Measurements from ENCODE around the gene ALG11. TPM values are rescaled to one million over a fixed set of nuclear protein-coding genes. Genes with fewer than 3 reads are reported as not detected.
"Not testable (repeated sequence)": the region's sequence is repeated elsewhere in the genome, so short reads cannot be mapped to it uniquely, and the experiment has no call there.

Gene ALG11
- total RNA-seq, 1 donor from 2014 or later: 36.9 TPM

DNA sequence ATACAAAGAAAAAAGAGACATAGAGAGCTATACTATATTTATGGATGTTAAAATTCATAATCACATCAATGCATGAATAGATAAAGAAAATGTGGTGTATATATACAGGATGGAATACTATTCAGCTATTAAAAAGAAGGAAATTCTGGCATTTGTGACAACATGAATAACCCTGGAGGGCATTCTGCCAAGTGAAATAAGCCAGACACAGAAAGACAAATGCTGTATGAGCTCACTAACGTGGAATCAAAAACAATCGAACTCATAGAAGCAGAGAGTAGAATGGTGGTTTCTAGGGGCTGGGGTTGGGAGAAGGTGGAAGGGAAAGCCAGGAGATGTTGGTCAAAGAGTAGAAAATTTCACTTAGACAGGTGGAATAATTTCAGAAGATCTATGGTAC, 36.3 kb downstream of the ALG11 start:
- intact Hi-C loops (cut with micrococcal nuclease): no loop called here
- DNase-seq (no peak), ATAC-seq (ENCODE audit: low read depth) (no peak)
- Mint-ChIP-seq H3K36me3 (ENCODE audit: low read depth) (no peaks in the 10 kb centered on the region), H3K27ac (no peak overlapping the region), H3K27me3 (peaks cover 4% of the 10 kb centered on the region), H3K9me3 (peaks cover 10% of the 10 kb centered on the region), H3K4me3 (no peak overlapping the region), H3K4me1 (no peaks in the 10 kb centered on the region)
- ChIA-PET POLR2A (no interaction called here), CTCF (no interaction called here)
- TF ChIP-seq, protein P1, sequence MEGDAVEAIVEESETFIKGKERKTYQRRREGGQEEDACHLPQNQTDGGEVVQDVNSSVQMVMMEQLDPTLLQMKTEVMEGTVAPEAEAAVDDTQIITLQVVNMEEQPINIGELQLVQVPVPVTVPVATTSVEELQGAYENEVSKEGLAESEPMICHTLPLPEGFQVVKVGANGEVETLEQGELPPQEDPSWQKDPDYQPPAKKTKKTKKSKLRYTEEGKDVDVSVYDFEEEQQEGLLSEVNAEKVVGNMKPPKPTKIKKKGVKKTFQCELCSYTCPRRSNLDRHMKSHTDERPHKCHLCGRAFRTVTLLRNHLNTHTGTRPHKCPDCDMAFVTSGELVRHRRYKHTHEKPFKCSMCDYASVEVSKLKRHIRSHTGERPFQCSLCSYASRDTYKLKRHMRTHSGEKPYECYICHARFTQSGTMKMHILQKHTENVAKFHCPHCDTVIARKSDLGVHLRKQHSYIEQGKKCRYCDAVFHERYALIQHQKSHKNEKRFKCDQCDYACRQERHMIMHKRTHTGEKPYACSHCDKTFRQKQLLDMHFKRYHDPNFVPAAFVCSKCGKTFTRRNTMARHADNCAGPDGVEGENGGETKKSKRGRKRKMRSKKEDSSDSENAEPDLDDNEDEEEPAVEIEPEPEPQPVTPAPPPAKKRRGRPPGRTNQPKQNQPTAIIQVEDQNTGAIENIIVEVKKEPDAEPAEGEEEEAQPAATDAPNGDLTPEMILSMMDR (IDR thresholded peaks at IDR 0.05): no peak

DNA sequence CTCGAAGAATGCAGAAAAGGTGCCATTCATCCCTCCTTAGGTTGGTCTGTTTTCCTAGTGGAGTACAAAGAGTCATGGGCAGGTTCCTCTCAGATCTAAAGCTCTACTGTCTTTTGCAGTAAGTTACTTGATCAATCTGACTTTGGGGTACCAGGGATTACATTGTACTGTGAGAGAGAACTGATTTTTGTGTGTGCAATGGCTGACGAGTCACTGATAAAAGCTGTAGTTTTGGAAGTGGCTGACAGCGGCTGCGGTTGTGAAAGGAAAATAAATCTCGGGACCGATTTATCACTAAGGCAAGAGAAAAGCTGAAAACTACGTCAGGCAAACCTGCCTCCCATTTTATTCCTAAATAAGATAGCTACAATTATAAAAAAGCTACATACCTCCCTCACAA, 39.2 kb downstream of the ALG11 start:
- Mint-ChIP-seq H3K27ac (no peak overlapping the region), H3K4me3 (no peak overlapping the region), H3K36me3 (ENCODE audit: low read depth) (no peaks in the 10 kb centered on the region), H3K4me1 (no peaks in the 10 kb centered on the region), H3K27me3 (peaks cover 4% of the 10 kb centered on the region), H3K9me3 (peaks cover 10% of the 10 kb centered on the region)
- CTCF ChIA-PET: no interaction called here
- POLR2A ChIA-PET: no interaction called here
- TF ChIP-seq, protein P1 (IDR thresholded peaks at IDR 0.05): no peak
- intact Hi-C loops (cut with micrococcal nuclease): no loop called here
- no peak for ATAC-seq (ENCODE audit: low read depth)
- DNase-seq: no peak

DNA sequence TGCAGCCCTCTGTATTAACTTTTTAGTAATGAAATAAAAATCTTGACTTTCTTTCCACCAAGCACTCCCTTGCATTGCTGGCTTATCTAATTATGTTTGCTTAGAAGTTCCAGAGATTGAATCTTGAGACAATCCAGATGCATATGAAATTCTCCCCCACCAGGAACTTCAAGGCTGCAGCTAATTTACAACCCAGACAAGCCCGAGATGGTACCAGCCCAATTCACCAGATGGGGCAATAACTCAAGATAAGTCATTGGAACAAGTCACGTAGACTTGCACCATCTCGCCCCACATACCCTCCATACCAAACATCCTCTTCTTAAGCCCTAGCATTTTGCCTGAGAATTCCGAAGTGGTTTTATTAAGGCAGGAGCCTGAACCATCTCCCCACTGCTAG, 41.3 kb downstream of the ALG11 start:
- Mint-ChIP-seq H3K4me3 (no peak overlapping the region), H3K27me3 (peaks cover 4% of the 10 kb centered on the region), H3K36me3 (ENCODE audit: low read depth) (no peaks in the 10 kb centered on the region), H3K4me1 (no peaks in the 10 kb centered on the region), H3K27ac (no peak overlapping the region), H3K9me3 (peaks cover 10% of the 10 kb centered on the region)
- no peak for ATAC-seq (ENCODE audit: low read depth)
- no peak for DNase-seq
- TF ChIP-seq, protein P1 (IDR thresholded peaks at IDR 0.05): no peak
- ChIA-PET POLR2A (interaction anchor here (0.6 kb wide), 1 partner anchor 126 kb away, joined by 3 read pairs; no protein-coding TSS in a partner anchor), CTCF (no interaction called here)
- intact Hi-C loops (cut with micrococcal nuclease): no loop called here

DNA sequence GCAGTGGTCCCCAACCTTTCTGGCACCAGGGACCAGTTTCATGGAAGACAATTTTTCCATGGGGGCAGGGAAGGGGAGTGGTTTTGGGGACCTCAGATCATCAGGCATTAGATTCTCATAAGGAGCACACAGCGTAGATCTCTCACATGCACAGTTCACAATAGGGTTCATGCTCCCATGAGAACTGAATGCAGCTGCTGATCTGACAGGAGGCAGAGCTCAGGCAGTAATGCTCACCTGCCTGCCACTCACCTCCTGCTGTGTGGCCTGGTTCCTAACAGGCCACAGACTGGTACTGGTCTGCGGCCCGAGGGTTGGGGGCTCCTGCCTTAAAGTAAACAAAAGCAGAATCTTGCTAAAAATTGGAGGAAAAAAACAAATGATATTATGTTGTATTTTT, 48.9 kb downstream of the ALG11 start:
- H3K36me3 Mint-ChIP-seq (ENCODE audit: low read depth); H3K4me1 Mint-ChIP-seq; POLR2A ChIA-PET; CTCF ChIA-PET; ATAC-seq (ENCODE audit: low read depth); DNase-seq; H3K27ac Mint-ChIP-seq; intact Hi-C loops (cut with micrococcal nuclease); H3K27me3 Mint-ChIP-seq; H3K4me3 Mint-ChIP-seq: not testable (repeated sequence)
- H3K9me3 Mint-ChIP-seq: peaks cover 10% of the 10 kb centered on the region

DNA sequence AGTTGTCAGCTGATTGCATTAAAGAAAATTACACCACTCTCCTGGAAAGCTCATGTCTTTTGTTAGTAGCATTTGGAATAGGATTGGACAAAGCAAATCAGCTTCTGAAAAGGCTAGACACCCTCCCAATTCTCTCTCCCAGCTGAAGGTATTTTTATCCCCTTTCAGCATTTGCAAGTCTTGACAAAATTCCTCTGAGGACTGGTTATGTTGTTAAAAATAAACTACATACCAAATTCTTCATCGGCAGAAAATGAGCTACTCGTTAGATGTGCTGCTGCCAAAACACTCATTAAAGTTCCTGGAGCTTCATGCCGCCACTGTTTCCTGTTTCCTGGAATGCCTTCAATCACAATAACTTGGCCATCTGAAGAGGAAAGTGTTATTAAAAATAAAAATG, 49.4 kb downstream of the ALG11 start:
- H3K36me3 Mint-ChIP-seq (ENCODE audit: low read depth): no peaks in the 10 kb centered on the region
- no peaks in the 10 kb centered on the region for H3K4me1 Mint-ChIP-seq
- ChIA-PET POLR2A (no interaction called here), CTCF (no interaction called here)
- TF ChIP-seq, protein P1 (IDR thresholded peaks at IDR 0.05): no peak
- ATAC-seq (ENCODE audit: low read depth): no peak
- no peaks in the 10 kb centered on the region for H3K27me3 Mint-ChIP-seq
- DNase-seq: no peak
- intact Hi-C loops (cut with micrococcal nuclease): no loop called here
- no peak overlapping the region for H3K27ac Mint-ChIP-seq
- no peak overlapping the region for H3K4me3 Mint-ChIP-seq
- H3K9me3 Mint-ChIP-seq: peaks cover 10% of the 10 kb centered on the region

DNA sequence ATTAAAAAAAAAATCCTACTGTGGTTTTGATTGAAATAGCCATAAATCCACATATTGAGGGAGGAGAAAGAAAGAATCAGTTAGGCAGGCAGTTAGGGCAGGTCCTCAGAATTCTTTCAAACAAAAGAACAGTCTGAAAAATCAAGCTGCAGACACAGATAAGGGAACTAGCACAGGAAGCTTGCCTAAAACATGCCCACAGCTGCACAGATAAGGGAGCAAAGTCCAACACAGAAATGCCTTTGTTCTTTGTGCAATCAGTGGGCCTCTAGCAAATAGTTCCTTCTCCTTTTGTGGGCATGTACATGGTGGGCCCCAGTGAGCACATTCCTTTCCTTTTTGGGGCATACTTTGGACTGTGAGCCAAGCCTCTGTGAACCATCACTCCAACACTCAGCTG, 55.0 kb downstream of the ALG11 start:
- Mint-ChIP-seq H3K4me3 (no peak overlapping the region), H3K36me3 (ENCODE audit: low read depth) (no peaks in the 10 kb centered on the region), H3K27ac (no peak overlapping the region), H3K4me1 (no peaks in the 10 kb centered on the region), H3K27me3 (peaks cover 19% of the 10 kb centered on the region), H3K9me3 (peaks cover 23% of the 10 kb centered on the region)
- DNase-seq (no peak), ATAC-seq (ENCODE audit: low read depth) (no peak)
- CTCF ChIA-PET: no interaction called here
- TF ChIP-seq, protein P1 (IDR thresholded peaks at IDR 0.05): no peak
- POLR2A ChIA-PET: no interaction called here
- intact Hi-C loops (cut with micrococcal nuclease): no loop called here
